HUDEP-2 (cell line): ENCODE results near the gene RHOG.

ENCODE experiments used
- DNase-seq, 76 experiments: peaks; one replicate each; lab custom pipeline; 2025; ENCODE audit not compliant: unreplicated experiment in 76 of 76; lab: John Stamatoyannopoulos, UW

RHOG gene

GRCh38 chr11:3835751-3836150, 5.0 kb downstream of the RHOG start:
- DNase-seq: no peak

- DNase-seq: peak in 70 of 76 experiments; percentile 44 to 92 (median 80)
Measured at GRCh38 chr11:3834664-3835461, 5.9 kb downstream of the RHOG start.

- peak in 8 of 76 experiments; percentile 58 to 76 (median 60) for DNase-seq
Measured at GRCh38 chr11:3834349-3834663, 6.5 kb downstream of the RHOG start.

GRCh38 chr11:3833449-3833848, 7.3 kb downstream of the RHOG start:
- peak in 24 of 76 experiments; percentile 11 to 74 (median 44) for DNase-seq

- no peak for DNase-seq
Measured at GRCh38 chr11:3832816-3833215, 7.9 kb downstream of the RHOG start.

GRCh38 chr11:3831378-3832239, 9.2 kb downstream of the RHOG start:
- peak in 4 of 76 experiments; percentile 25 to 42 (median 32) for DNase-seq

GRCh38 chr11:3830730-3831129, 10.0 kb downstream of the RHOG start:
- no peak for DNase-seq

GRCh38 chr11:3830088-3830487, 10.7 kb downstream of the RHOG start:
- no peak for DNase-seq

GRCh38 chr11:3827434-3828186, 13.1 kb downstream of the RHOG start:
- DNase-seq: no peak

- no peak for DNase-seq
Measured at GRCh38 chr11:3826721-3827120, 14.0 kb downstream of the RHOG start.

GRCh38 chr11:3825473-3826154, 15.1 kb downstream of the RHOG start:
- DNase-seq: peak in 2 of 76 experiments; percentile 9 to 16

GRCh38 chr11:3824714-3825472, 15.9 kb downstream of the RHOG start:
- DNase-seq: peak in 72 of 76 experiments; percentile 11 to 91 (median 72)

- no peak for DNase-seq
Measured at GRCh38 chr11:3823762-3824506, 16.8 kb downstream of the RHOG start.

GRCh38 chr11:3823303-3823702, 17.5 kb downstream of the RHOG start:
- DNase-seq: peak in 1 of 76 experiments; percentile 35

- no peak for DNase-seq
Measured at GRCh38 chr11:3822312-3822711, 18.4 kb downstream of the RHOG start.

- DNase-seq: no peak
Measured at GRCh38 chr11:3820971-3821370, 19.8 kb downstream of the RHOG start.

GRCh38 chr11:3817181-3817800, 23.5 kb downstream of the RHOG start:
- peak in 46 of 76 experiments; percentile 8 to 64 (median 32) for DNase-seq

- DNase-seq: no peak
Measured at GRCh38 chr11:3816673-3817072, 24.1 kb downstream of the RHOG start.

GRCh38 chr11:3815845-3816244, 24.9 kb downstream of the RHOG start:
- DNase-seq: no peak
